ENCODE data around the gene DCK.
"Not testable (repeated sequence)": the region's sequence is repeated elsewhere in the genome, so short reads cannot be mapped to it uniquely, and the experiment has no call there.

Gene DCK

DNA sequence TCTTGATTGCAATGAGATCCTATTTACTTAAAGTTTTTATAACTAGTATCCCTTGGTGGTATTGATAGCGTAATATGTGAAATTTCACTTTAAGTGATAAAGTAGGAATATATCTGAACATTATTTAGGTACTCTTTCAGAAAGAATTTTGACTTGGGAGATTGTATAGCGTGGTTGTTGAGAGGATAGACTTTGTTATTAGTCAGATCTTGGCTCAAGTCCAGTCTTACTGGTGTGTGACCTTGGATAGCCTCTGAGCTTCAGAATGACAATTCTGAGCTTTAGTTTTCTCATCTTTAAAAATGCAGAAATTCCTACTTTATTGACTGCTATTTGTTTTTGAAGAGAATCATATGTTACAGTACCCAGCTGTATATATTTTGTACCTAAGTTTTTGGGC lies 32.6 kb downstream of the DCK start:
- ChIA-PET POLR2A (no interaction called here), CTCF (interaction anchor here (0.9 to 3.9 kb wide), 3 partner anchors 16 to 30 kb away, joined by 3 to 15 read pairs (median 8); no protein-coding TSS in a partner anchor)
- TF ChIP-seq, protein P1, sequence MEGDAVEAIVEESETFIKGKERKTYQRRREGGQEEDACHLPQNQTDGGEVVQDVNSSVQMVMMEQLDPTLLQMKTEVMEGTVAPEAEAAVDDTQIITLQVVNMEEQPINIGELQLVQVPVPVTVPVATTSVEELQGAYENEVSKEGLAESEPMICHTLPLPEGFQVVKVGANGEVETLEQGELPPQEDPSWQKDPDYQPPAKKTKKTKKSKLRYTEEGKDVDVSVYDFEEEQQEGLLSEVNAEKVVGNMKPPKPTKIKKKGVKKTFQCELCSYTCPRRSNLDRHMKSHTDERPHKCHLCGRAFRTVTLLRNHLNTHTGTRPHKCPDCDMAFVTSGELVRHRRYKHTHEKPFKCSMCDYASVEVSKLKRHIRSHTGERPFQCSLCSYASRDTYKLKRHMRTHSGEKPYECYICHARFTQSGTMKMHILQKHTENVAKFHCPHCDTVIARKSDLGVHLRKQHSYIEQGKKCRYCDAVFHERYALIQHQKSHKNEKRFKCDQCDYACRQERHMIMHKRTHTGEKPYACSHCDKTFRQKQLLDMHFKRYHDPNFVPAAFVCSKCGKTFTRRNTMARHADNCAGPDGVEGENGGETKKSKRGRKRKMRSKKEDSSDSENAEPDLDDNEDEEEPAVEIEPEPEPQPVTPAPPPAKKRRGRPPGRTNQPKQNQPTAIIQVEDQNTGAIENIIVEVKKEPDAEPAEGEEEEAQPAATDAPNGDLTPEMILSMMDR (IDR thresholded peaks at IDR 0.05; ENCODE audit: control extremely low read depth, extremely low read depth, low read depth, missing control alignments), result no peak
- no peak for DNase-seq (ENCODE audit: extremely low spot score)

DNA sequence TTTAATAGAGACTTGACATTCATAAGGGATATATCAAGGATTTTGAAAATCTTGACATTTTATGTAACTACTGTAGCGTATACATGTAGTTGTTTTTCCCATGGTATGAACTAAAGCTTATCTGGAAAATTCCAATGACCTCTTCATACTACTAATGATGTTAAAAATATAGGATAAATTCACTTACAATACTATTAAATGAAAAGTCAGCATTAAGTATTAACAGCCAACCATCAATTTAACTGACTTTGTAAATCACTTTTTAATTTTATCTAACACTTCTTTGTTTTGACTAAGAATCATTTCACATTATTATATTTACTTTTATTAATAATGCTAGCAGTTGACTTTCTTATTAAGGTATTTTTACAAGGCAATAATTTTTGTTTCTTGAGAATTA lies 34.2 kb downstream of the DCK start:
- DNase-seq (ENCODE audit: extremely low spot score), result no peak
- TF ChIP-seq, protein P1 (IDR thresholded peaks at IDR 0.05; ENCODE audit: control extremely low read depth, extremely low read depth, low read depth, missing control alignments), result no peak
- ChIA-PET CTCF (interaction anchor here (1.0 to 3.9 kb wide), 4 partner anchors 9 to 20 kb away, joined by 3 to 15 read pairs (median 6); no protein-coding TSS in a partner anchor), POLR2A (no interaction called here)

DNA sequence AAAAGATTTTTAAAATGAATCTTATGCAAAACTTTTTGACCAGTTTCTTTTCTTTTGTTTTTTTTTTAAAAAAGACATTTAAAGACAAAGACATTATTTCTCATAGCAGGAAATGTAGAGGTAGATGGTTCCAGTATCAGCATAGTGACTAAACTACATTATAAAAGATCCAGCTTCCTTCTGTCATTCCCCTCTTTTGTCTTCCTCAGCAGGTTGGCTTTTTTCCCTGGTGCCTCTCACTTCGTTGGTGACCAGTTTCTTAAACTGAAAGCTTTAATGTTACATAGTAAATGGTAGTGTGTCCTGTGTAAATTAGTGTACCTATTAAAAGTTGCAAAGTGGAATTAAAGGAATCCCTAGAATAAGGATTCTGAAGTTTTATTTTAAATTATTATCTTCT lies 36.1 kb downstream of the DCK start:
- CTCF ChIA-PET, result interaction anchor here (0.9 kb wide), 1 partner anchor 20 kb away, joined by 4 read pairs; no protein-coding TSS in a partner anchor
- DNase-seq (ENCODE audit: extremely low spot score), result no peak
- POLR2A ChIA-PET, result no interaction called here
- TF ChIP-seq, protein P1 (IDR thresholded peaks at IDR 0.05; ENCODE audit: control extremely low read depth, extremely low read depth, low read depth, missing control alignments), result no peak

DNA sequence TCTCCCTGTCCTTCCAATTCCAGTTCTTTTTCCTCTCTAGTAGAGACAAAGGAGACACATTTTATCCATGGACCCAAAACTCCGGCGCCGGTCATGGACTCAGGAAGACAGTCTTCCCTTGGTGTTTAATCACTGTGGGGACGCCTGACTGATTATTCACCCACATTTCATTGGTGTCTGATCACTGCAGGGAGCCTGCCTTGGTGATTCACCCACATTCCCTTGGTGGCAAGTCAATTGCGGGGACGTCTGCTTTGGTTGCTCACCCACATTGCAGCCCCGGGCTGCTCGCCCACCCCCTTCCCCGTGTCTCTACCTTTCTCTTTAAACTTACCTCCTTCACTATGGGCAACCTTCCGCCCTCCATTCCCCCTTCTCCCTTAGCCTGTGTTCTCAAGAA lies 38.7 kb downstream of the DCK start:
- CTCF ChIA-PET; DNase-seq (ENCODE audit: extremely low spot score); POLR2A ChIA-PET: not testable (repeated sequence)

DNA sequence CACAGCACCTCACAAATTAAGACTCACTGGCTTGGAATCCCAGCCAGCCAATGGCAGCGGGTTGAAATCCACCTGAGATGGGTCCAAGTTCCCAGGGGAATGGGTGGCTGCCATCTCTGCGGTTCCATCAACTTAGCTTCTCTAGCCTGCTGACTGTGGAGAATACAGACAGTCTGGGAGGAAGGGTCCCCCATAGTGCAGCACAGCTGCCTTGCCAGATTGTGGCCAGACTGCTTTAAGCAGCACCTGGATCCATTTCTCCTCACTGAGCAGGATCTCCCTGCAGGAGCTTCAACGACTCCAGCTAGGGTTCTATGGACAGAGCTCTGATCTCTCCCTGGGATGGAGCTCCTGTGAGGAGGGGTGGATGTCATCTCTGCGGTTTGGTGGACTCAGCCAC lies 51.8 kb downstream of the DCK start:
- TF ChIP-seq, protein P1 (IDR thresholded peaks at IDR 0.05; ENCODE audit: control extremely low read depth, extremely low read depth, low read depth, missing control alignments), result no peak
- CTCF ChIA-PET, result no interaction called here
- POLR2A ChIA-PET, result no interaction called here
- no peak for DNase-seq (ENCODE audit: extremely low spot score)

DNA sequence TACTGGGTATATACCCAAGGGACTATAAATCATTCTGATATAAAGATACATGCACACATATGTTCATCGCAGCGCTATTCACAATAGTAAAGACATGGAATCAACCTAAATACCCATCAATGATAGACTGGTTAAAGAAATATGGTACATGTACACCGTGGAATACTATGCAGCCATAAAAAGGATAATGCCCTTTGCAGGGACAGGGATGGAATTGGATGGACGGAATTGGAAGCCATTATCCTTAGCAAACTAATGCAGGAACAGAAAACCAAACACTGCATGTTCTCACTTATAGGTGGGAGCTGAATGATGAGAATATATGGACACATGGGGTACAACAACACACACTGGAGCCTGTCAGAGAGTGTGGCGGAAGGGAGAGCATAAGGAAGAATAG lies 55.9 kb downstream of the DCK start:
- POLR2A ChIA-PET, result no interaction called here
- CTCF ChIA-PET, result interaction anchor here (1.6 kb wide), 1 partner anchor 9 kb away, joined by 3 read pairs; no protein-coding TSS in a partner anchor
- DNase-seq (ENCODE audit: extremely low spot score), result no peak
- TF ChIP-seq, protein P1 (IDR thresholded peaks at IDR 0.05; ENCODE audit: control extremely low read depth, extremely low read depth, low read depth, missing control alignments), result no peak

DNA sequence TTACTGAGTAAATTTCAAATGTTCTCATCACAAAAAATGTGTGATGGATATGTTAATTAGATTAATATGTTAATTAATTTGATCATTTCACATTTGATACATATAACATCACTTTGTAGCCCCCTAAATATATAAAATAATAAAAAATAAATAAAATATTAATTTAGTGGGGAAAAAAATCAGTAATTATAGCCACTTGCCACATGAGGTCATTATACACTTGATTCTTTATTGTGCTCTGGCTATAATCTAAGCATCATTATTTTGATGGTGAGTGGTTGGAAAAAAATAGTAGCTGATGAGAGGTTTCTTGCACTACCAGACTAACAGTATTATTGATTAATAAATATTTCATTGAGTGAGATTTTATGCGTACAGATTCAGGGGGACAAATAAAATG lies 57.4 kb downstream of the DCK start:
- no peak for DNase-seq (ENCODE audit: extremely low spot score)
- ChIA-PET POLR2A (no interaction called here), CTCF (no interaction called here)
- TF ChIP-seq, protein P1 (IDR thresholded peaks at IDR 0.05; ENCODE audit: control extremely low read depth, extremely low read depth, low read depth, missing control alignments), result no peak
